GM12873 (cell line): ENCODE data around the gene KNTC1.

Source experiments
- TF ChIP-seq, protein P1 (sequence below): IDR thresholded peaks from 2 replicates; pipeline ENCODE4 v1.5.1; 2012; ENCODE audit warnings: low read depth, mild to moderate bottlenecking, moderate library complexity, low read length, control low read depth; ENCODE audit not compliant: insufficient read depth; ENCODE audit errors: missing control alignments

KNTC1 gene

DNA sequence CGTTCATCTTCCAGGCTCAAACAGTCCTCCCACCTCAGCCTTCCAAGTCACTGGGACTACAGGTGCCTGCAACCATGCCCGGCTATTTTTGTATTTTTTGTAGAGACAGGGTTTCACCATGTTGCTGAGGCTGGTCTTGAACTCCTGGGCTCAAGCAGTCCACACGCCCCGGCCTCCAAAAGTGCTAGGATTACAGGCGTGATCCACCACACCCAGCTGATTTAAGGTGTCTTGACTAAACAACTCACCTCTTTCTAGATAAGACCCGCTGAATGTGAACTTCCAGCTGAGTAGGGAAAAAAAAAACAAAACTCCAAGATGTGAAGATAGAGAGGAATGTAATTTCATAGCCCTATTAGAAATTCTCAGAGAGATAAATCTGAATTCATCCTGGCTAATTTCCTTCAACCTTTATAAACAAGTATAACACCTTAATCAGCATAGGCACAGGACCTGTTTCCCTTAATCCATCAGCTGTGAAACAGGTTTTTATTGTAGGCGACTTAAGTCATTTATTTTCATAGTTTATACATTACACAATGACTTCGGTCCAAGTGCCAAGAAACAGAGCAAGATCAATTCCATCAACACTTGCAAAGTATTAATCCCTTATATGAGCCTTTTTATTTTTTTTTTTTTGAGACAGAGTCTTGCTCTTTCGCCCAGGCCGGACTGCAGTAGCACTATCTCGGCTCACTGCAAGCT is 124.6 kb downstream of the KNTC1 start:
- TF ChIP-seq, protein P1, sequence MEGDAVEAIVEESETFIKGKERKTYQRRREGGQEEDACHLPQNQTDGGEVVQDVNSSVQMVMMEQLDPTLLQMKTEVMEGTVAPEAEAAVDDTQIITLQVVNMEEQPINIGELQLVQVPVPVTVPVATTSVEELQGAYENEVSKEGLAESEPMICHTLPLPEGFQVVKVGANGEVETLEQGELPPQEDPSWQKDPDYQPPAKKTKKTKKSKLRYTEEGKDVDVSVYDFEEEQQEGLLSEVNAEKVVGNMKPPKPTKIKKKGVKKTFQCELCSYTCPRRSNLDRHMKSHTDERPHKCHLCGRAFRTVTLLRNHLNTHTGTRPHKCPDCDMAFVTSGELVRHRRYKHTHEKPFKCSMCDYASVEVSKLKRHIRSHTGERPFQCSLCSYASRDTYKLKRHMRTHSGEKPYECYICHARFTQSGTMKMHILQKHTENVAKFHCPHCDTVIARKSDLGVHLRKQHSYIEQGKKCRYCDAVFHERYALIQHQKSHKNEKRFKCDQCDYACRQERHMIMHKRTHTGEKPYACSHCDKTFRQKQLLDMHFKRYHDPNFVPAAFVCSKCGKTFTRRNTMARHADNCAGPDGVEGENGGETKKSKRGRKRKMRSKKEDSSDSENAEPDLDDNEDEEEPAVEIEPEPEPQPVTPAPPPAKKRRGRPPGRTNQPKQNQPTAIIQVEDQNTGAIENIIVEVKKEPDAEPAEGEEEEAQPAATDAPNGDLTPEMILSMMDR = no peak

DNA sequence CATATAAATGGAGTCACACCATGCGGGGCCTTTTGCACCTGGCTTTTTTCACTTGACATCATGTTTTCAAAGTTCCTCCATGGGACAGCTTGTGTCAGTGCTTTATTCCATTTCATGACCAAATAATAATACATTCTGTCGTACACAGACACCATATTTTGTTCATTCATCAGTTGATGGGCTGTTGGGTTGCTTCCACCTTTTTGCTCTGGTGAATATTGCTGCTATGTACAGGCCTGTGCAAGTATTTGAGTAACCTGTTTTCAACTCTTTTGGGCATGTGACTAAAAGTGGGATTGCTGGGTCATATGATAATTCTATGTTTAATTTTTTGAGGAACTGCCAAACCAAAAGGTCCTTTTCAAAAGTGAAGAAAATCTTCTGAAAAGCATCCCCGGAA is 129.2 kb downstream of the KNTC1 start:
- TF ChIP-seq, protein P1 = no peak

DNA sequence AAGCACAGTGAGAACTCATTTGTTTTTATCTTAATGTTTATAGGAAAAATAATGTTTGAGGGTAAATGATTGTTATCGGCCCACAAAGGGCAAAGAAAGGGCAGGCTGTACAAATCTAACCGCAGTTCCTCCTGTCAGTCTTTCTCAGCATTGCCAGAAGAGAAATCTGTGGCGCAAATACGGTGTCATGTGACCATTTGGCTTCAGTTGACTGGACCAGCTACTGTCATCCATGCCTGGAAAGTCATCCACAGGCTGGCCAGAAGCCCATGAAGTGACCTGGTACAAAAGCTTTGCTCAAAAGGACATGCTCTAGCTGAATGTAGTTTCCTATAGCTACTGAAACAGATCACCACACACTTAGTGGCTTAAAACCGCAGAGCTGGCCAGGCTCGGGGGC is 132.5 kb downstream of the KNTC1 start:
- TF ChIP-seq, protein P1 = no peak

DNA sequence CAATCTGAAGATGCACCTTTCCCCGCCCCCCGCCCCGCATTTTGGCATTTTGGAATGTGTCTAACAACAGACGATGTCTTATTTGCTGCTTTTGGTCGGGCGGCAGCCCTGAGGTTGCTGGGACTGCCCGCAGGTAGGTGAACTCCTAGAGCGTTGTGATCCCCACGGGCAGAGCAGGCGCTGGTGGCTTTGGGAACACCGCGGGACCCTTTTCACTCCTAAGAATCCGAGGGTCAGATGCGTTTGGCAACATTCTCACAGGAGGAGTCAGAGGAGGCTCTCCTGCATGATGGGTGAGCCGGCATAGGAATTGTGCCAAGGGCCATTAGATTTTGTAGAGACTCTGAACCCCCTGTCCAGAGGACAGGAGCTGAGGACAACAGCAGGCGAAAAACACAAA is 134.2 kb downstream of the KNTC1 start:
- TF ChIP-seq, protein P1 = no peak

DNA sequence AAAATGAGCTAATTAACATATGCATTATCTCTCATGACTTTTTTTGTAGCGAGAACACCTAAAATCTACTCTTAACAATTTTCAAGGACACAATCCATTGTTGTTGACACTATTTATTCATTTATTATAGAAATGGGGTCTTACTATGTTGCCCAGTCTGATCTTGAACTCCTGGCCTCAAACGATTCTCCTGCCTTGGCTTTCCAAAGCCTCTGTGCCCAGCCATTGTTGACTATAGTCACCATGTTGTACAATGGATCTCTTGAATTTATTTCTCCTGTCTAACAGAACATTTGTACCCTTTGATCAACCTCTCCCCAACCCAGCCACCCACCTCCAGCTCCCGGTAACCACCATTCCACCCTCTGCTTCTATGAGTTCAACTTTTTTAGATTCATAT is 134.9 kb downstream of the KNTC1 start:
- TF ChIP-seq, protein P1 = no peak

DNA sequence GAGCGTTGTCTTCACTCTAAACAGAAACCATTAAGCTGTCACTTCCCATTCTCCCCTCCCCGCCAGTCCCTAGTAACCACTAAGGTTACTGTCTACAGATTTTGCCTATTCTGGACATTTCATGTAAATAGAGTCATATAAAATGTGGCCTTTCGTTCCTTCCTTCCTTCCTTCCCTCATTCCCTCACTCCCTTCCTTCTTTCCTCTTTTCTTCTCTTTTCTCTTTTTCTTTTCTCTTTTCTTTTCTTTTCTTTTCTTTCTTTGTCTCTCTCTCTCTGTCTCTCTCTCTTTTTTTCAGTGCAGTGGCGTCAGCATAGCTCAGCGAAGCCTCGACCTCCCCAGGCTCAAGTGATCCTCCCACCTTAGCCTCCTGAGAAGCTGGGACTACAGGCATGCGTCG is 138.3 kb downstream of the KNTC1 start:
- TF ChIP-seq, protein P1 = no peak

DNA sequence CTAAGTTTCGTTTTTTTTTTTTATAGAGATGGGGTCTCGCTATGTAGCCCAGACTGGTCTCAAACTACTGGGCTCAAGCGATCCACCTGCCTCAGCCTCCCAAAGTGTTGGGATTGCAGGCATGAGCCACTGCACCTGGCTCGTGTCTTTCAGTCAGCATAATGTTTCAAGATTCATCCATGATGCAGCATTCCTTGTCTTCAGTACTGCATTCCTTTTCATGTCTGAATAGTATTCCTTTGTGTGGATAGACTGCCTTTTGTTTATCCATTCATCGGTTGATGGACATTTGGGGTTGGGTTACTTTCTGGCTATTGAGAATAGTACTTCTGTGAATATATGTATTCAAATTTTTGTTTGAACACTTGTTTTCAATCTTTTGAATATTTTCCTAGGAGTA is 138.7 kb downstream of the KNTC1 start:
- TF ChIP-seq, protein P1 = no peak
